Activated gamma-delta T cell (primary cell): Measurements from ENCODE around the gene NPTN.

Experiments
- DNase-seq: peaks from one replicate; lab custom pipeline; 2025; lab: John Stamatoyannopoulos, UW

The NPTN gene

DNA sequence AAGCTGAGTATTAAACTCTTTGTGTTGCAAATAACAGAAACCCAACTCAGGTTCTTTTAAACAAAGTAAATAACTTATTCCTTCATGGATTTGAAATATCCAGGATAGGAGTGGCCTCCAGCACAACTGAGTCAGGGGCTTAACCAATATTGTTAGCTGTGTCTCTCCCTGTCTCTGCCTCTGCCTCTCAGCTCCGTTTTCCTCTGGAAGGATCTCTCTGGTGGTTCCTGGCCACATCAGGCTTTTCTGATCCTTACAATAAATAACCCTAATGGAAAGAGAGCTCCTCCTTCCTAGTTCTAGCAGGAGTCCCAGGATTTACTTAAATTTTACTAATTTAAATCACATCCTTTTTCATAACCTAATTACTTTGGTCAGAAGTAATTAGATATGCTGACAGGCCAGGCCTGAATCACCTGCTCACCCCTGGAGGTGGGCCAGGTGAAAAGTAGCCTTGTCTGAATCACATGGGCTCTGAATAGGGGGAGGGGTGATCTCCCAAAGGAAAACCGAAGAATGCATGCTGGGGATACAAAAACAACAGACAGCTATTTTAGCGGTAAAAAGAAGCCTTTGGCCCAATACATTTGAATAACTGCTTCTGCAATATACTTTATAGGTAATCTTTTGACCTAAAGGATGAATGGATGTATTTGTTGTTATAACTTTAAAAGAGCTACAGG is 114.9 kb downstream of the NPTN start:
- no peak for DNase-seq

DNA sequence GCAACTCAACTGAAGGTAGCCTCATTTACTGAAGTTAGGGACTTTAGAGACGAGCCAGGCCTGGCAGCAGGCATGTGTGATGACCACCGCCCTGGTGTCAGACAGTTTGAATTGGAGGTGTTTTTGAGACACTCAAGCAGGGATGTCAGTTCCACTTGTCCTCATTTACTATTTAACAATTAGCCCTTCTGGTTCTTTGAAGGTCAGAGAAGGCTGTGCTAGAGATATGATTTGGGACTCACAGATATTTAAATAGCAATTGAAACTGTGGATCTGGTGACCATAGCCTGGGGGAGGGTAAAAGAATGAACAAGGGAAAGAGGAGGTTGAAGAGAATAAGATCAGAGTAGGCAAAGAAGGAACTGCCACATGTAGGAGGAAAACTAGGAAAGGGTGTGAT is 115.6 kb downstream of the NPTN start:
- DNase-seq, result no peak

DNA sequence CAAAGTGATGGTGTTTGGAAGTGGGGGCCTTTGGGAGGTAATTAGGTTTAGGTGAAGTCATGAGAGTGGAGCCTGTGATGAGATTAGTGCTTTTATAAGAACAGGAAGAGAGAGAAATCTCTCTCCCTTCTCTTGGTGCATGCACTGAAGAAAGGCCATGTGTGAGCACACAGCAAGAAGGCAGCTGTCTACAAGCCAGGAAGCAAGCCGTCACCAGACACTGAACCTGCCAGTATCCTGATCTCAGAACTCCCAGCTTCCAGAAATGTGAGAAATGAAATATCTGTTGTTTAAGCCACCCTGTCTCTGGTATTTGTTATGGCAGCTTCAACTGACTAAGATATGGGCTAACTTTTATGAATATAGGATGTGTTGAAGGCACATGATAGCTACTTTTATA is 117.7 kb downstream of the NPTN start:
- DNase-seq, result no peak
